MCF 10A (cell line): Measurements from ENCODE around the gene NELFA. TPM values are rescaled to one million over a fixed set of nuclear protein-coding genes. Genes with fewer than 3 reads are reported as not detected.

ENCODE experiments used
- BruUV-seq: library from RNA; stranded (reverse); fragments of 400-500 nt; replicated peaks from 2 replicates; lab custom pipeline; 2021; lab: Mats Ljungman, UMichigan
- CTCF ChIA-PET: fragments of 300-600 bp; sonication (Branson Sonifier 250); formaldehyde crosslinking; extraction: SDS; loops from one replicate; lab custom pipeline; 2021; ENCODE audit warnings: antibody characterized with exemption, inconsistent platforms; lab: Yijun Ruan, JAX
- POLR2A ChIA-PET: fragments of 300-600, 350-650 bp; sonication (Branson Sonifier 250); formaldehyde crosslinking; extraction: SDS; loops from one replicate; lab custom pipeline; 2020; ENCODE audit warnings: antibody characterized with exemption, inconsistent platforms; lab: Yijun Ruan, JAX
- DNase-seq: peaks from one replicate; pipeline ENCODE4 v3.0.0-alpha.2; 2018; ENCODE audit not compliant: unreplicated experiment
- H3K27ac Mint-ChIP-seq: one replicate; pipeline ENCODE4 v1.8.0; 2022; ENCODE audit warnings: mild to moderate bottlenecking, low read depth, mixed read lengths; ENCODE audit not compliant: unreplicated experiment
- H3K27me3 Mint-ChIP-seq: one replicate; pipeline ENCODE4 v1.8.0; 2022; ENCODE audit warnings: mixed read lengths; ENCODE audit not compliant: insufficient read depth, unreplicated experiment
- H3K36me3 Mint-ChIP-seq: one replicate; pipeline ENCODE4 v1.8.0; 2022; ENCODE audit warnings: mild to moderate bottlenecking, moderate library complexity, mixed read lengths; ENCODE audit not compliant: insufficient read depth, unreplicated experiment
- H3K4me1 Mint-ChIP-seq: one replicate; pipeline ENCODE4 v1.8.0; 2022; ENCODE audit warnings: mixed read lengths; ENCODE audit not compliant: insufficient read depth, unreplicated experiment
- H3K4me3 Mint-ChIP-seq: one replicate; pipeline ENCODE4 v1.8.0; 2022; ENCODE audit warnings: mild to moderate bottlenecking, moderate library complexity, mixed read lengths; ENCODE audit not compliant: unreplicated experiment
- H3K9me3 Mint-ChIP-seq: one replicate; pipeline ENCODE4 v1.8.0; 2022; ENCODE audit warnings: mixed read lengths; ENCODE audit not compliant: unreplicated experiment
- CTCF ChIP-seq: fragments of 200-600 bp; IDR thresholded peaks from one replicate; pipeline ENCODE4 v1.8.0; 2022; ENCODE audit warnings: antibody characterized with exemption, mild to moderate bottlenecking; ENCODE audit not compliant: unreplicated experiment
- intact Hi-C: fragments of 100-400 bp; cut with micrococcal nuclease; formaldehyde crosslinking; loops from 2 replicates; pipeline ENCODE4 v1.14.1; 2022
- total RNA-seq: library from RNA; stranded (reverse); gene quantifications from 2 replicates; pipeline ENCODE4 v1.2.3, GENCODE V29; 2022

NELFA gene
- total RNA-seq, 1 experiment from 2014 or later: 36.2 TPM

DNA sequence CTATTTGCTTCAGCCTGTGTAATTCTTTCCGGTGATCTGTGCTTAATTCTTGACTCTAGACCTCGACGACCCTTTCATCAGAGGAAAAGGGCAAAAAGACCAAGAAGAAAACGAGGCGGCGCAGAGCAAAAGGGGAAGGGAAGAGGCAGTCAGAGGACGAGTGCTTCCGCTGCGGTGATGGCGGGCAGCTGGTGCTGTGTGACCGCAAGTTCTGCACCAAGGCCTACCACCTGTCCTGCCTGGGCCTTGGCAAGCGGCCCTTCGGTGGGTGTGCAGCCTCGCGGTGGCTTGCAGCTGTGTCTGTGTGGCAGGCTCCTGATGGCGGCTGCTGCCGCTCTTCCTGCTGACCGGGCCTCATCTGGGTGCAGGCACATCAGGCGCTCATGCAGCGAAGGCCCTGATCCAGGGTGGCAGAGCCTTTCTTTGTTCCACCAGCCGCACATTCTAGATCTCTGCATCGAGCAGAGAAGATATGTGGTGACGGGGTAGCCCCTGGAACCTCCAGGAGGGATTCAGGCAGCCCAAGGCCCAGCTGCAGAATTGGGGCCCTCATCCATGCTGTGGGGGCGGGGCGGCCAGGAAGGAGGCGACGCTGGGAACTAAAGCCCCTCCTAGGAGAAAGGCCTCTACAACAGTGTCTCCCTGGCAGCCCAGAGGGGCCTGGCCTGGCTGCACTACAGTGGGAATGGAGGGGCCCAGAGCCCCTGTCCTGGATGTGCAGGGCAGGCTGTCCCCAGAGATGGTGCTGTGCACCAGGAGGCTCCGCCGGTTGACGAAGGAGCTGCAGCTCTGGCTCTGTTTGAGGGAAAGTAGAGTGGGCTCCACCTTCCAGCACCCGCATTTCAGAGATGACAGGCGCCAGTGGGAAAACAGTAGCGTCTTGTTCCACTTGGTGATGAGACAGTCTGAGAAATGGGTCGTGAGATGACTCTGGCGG, 32.1 kb downstream of the NELFA start:
- CTCF ChIA-PET: interaction anchor here (0.5 kb wide), 1 partner anchor 463 kb away, joined by 3 read pairs; no protein-coding TSS in a partner anchor
- no peak for TF ChIP-seq CTCF
- no peak for DNase-seq
- Mint-ChIP-seq H3K9me3 (no peaks in the 10 kb centered on the region), H3K36me3 (peaks cover 68% of the 10 kb centered on the region), H3K27ac (no peak overlapping the region), H3K4me3 (no peak overlapping the region), H3K4me1 (peaks cover 1% of the 10 kb centered on the region), H3K27me3 (no peaks in the 10 kb centered on the region)
- intact Hi-C loops: no loop called here
- no TSS peak for BruUV-seq
- POLR2A ChIA-PET: interaction anchor here (0.6 kb wide), 1 partner anchor 23 kb away, joined by 3 read pairs; no protein-coding TSS in a partner anchor

DNA sequence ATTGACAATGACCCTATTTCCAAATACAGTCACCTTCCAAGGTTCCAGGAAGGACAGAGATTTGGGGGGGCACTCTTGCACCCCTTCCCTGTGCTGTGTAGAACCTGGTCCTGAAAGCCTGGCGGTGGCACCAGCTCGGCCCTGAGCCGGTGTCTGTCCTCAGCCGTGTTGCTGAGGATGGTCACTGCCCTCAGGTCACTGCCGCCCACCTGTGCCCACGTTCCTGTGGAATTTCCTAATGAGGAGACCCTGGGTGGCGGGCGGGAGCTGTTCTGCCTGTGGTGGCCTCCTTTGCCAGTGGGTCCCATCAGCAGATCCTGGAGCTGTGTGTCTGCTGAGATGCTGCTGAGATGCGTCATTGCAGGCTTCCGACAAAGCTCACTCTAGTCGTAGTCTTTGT, 32.9 kb downstream of the NELFA start:
- Mint-ChIP-seq H3K36me3 (peaks cover 66% of the 10 kb centered on the region), H3K9me3 (no peaks in the 10 kb centered on the region), H3K4me3 (no peak overlapping the region), H3K4me1 (no peaks in the 10 kb centered on the region), H3K27ac (no peak overlapping the region), H3K27me3 (no peaks in the 10 kb centered on the region)
- no peak for DNase-seq
- CTCF ChIA-PET: interaction anchor here (0.5 to 0.6 kb wide), 2 partner anchors 161 to 462 kb away, joined by 3 read pairs; no protein-coding TSS in a partner anchor
- POLR2A ChIA-PET: interaction anchor here (0.6 kb wide), 1 partner anchor 22 kb away, joined by 3 read pairs; no protein-coding TSS in a partner anchor
- intact Hi-C loops: no loop called here
- no TSS peak for BruUV-seq
- TF ChIP-seq CTCF: no peak

- no peaks in the 10 kb centered on the region for H3K4me1 Mint-ChIP-seq
- POLR2A ChIA-PET: no interaction called here
- DNase-seq: no peak
These were observed 33.4 kb downstream of the NELFA start for GRCh38 chr4:1975391-1975801.

More at GRCh38 chr4:1975391-1975801, 33.4 kb downstream of the NELFA start:
- Mint-ChIP-seq H3K27me3 (no peaks in the 10 kb centered on the region), H3K9me3 (no peaks in the 10 kb centered on the region), H3K27ac (no peak overlapping the region), H3K36me3 (peaks cover 64% of the 10 kb centered on the region), H3K4me3 (no peak overlapping the region)
- intact Hi-C loops: no loop called here
- CTCF ChIA-PET: interaction anchor here (0.6 kb wide), 1 partner anchor 161 kb away, joined by 3 read pairs; no protein-coding TSS in a partner anchor
- TF ChIP-seq CTCF: no peak
- BruUV-seq: no TSS peak
